Measurements from ENCODE around the gene VAPB.

The VAPB gene

GRCh38 chr20:58382096-58382495 is 6.9 kb upstream of the VAPB start:
- no peak overlapping the region for H3K4me3 ChIP-seq (ENCODE audit: low read depth, low read length)
- no peaks in the 10 kb centered on the region for H3K36me3 ChIP-seq (ENCODE audit: control insufficient read depth, insufficient read depth, low read length)
- no peaks in the 10 kb centered on the region for H3K9me3 ChIP-seq (ENCODE audit: control insufficient read depth, insufficient read depth, low read length)
- H3K27me3 ChIP-seq (ENCODE audit: control insufficient read depth, insufficient read depth, low read length), result no peaks in the 10 kb centered on the region
- no peaks in the 10 kb centered on the region for H3K4me1 ChIP-seq (ENCODE audit: control insufficient read depth, insufficient read depth, low read length)
- H3K9ac ChIP-seq (ENCODE audit: low read depth, low read length), result no peak overlapping the region

- H3K27me3 ChIP-seq (ENCODE audit: control insufficient read depth, insufficient read depth, low read length), result no peaks in the 10 kb centered on the region
- H3K4me1 ChIP-seq (ENCODE audit: control insufficient read depth, insufficient read depth, low read length), result peaks cover 2% of the 10 kb centered on the region
- no peak overlapping the region for H3K4me3 ChIP-seq (ENCODE audit: low read depth, low read length)
- no peaks in the 10 kb centered on the region for H3K36me3 ChIP-seq (ENCODE audit: control insufficient read depth, insufficient read depth, low read length)
- H3K9me3 ChIP-seq (ENCODE audit: control insufficient read depth, insufficient read depth, low read length), result no peaks in the 10 kb centered on the region
- no peak overlapping the region for H3K9ac ChIP-seq (ENCODE audit: low read depth, low read length)
These were observed 4.2 kb upstream of the VAPB start for GRCh38 chr20:58384821-58385220.

GRCh38 chr20:58388028-58388601 is 914 bp upstream of the VAPB start:
- H3K4me3 ChIP-seq (ENCODE audit: low read depth, low read length), result no peak overlapping the region
- H3K27me3 ChIP-seq (ENCODE audit: control insufficient read depth, insufficient read depth, low read length), result no peaks in the 10 kb centered on the region
- no peaks in the 10 kb centered on the region for H3K36me3 ChIP-seq (ENCODE audit: control insufficient read depth, insufficient read depth, low read length)
- peaks cover 16% of the 10 kb centered on the region for H3K4me1 ChIP-seq (ENCODE audit: control insufficient read depth, insufficient read depth, low read length)
- no peaks in the 10 kb centered on the region for H3K9me3 ChIP-seq (ENCODE audit: control insufficient read depth, insufficient read depth, low read length)
- no peak overlapping the region for H3K9ac ChIP-seq (ENCODE audit: low read depth, low read length)

GRCh38 chr20:58389324-58389967 is 417 bp downstream of the VAPB start:
- Histone ChIP-seq H3K4me3 (ENCODE audit: low read depth, low read length) (peak overlapping the region; percentile 78), H3K9me3 (ENCODE audit: control insufficient read depth, insufficient read depth, low read length) (no peaks in the 10 kb centered on the region), H3K27me3 (ENCODE audit: control insufficient read depth, insufficient read depth, low read length) (no peaks in the 10 kb centered on the region), H3K4me1 (ENCODE audit: control insufficient read depth, insufficient read depth, low read length) (peaks cover 16% of the 10 kb centered on the region), H3K9ac (ENCODE audit: low read depth, low read length) (peak overlapping the region; percentile 82), H3K36me3 (ENCODE audit: control insufficient read depth, insufficient read depth, low read length) (no peaks in the 10 kb centered on the region)

- H3K27me3 ChIP-seq (ENCODE audit: control insufficient read depth, insufficient read depth, low read length), result no peaks in the 10 kb centered on the region
- no peaks in the 10 kb centered on the region for H3K36me3 ChIP-seq (ENCODE audit: control insufficient read depth, insufficient read depth, low read length)
- H3K9ac ChIP-seq (ENCODE audit: low read depth, low read length), result peak overlapping the region; percentile 82
- no peaks in the 10 kb centered on the region for H3K9me3 ChIP-seq (ENCODE audit: control insufficient read depth, insufficient read depth, low read length)
- H3K4me1 ChIP-seq (ENCODE audit: control insufficient read depth, insufficient read depth, low read length), result peaks cover 16% of the 10 kb centered on the region
- H3K4me3 ChIP-seq (ENCODE audit: low read depth, low read length), result peak overlapping the region; percentile 78
These were observed 1.1 kb downstream of the VAPB start for GRCh38 chr20:58389968-58390658.

GRCh38 chr20:58390659-58391035 is 1.6 kb downstream of the VAPB start:
- Histone ChIP-seq H3K36me3 (ENCODE audit: control insufficient read depth, insufficient read depth, low read length) (no peaks in the 10 kb centered on the region), H3K27me3 (ENCODE audit: control insufficient read depth, insufficient read depth, low read length) (no peaks in the 10 kb centered on the region), H3K9me3 (ENCODE audit: control insufficient read depth, insufficient read depth, low read length) (no peaks in the 10 kb centered on the region), H3K4me3 (ENCODE audit: low read depth, low read length) (no peak overlapping the region), H3K4me1 (ENCODE audit: control insufficient read depth, insufficient read depth, low read length) (peaks cover 19% of the 10 kb centered on the region), H3K9ac (ENCODE audit: low read depth, low read length) (no peak overlapping the region)

- Histone ChIP-seq H3K4me1 (ENCODE audit: control insufficient read depth, insufficient read depth, low read length) (peaks cover 21% of the 10 kb centered on the region), H3K36me3 (ENCODE audit: control insufficient read depth, insufficient read depth, low read length) (no peaks in the 10 kb centered on the region), H3K9me3 (ENCODE audit: control insufficient read depth, insufficient read depth, low read length) (no peaks in the 10 kb centered on the region), H3K27me3 (ENCODE audit: control insufficient read depth, insufficient read depth, low read length) (no peaks in the 10 kb centered on the region), H3K9ac (ENCODE audit: low read depth, low read length) (no peak overlapping the region), H3K4me3 (ENCODE audit: low read depth, low read length) (no peak overlapping the region)
These were observed 3.3 kb downstream of the VAPB start for GRCh38 chr20:58392286-58392685.

- H3K4me1 ChIP-seq (ENCODE audit: control insufficient read depth, insufficient read depth, low read length), result peaks cover 21% of the 10 kb centered on the region
These were observed 4.3 kb downstream of the VAPB start for GRCh38 chr20:58393299-58393698.

GRCh38 chr20:58394801-58395200 is 5.8 kb downstream of the VAPB start:
- Histone ChIP-seq H3K4me1 (ENCODE audit: control insufficient read depth, insufficient read depth, low read length) (peaks cover 23% of the 10 kb centered on the region), H3K27me3 (ENCODE audit: control insufficient read depth, insufficient read depth, low read length) (no peaks in the 10 kb centered on the region), H3K36me3 (ENCODE audit: control insufficient read depth, insufficient read depth, low read length) (no peaks in the 10 kb centered on the region), H3K9ac (ENCODE audit: low read depth, low read length) (no peak overlapping the region), H3K9me3 (ENCODE audit: control insufficient read depth, insufficient read depth, low read length) (no peaks in the 10 kb centered on the region), H3K4me3 (ENCODE audit: low read depth, low read length) (no peak overlapping the region)

More at GRCh38 chr20:58393299-58393698, 4.3 kb downstream of the VAPB start:
- H3K27me3 ChIP-seq (ENCODE audit: control insufficient read depth, insufficient read depth, low read length), result no peaks in the 10 kb centered on the region
- H3K9me3 ChIP-seq (ENCODE audit: control insufficient read depth, insufficient read depth, low read length), result no peaks in the 10 kb centered on the region
- no peaks in the 10 kb centered on the region for H3K36me3 ChIP-seq (ENCODE audit: control insufficient read depth, insufficient read depth, low read length)
- no peak overlapping the region for H3K4me3 ChIP-seq (ENCODE audit: low read depth, low read length)
- no peak overlapping the region for H3K9ac ChIP-seq (ENCODE audit: low read depth, low read length)

- no peak overlapping the region for H3K9ac ChIP-seq (ENCODE audit: low read depth, low read length)
- no peak overlapping the region for H3K4me3 ChIP-seq (ENCODE audit: low read depth, low read length)
- peaks cover 22% of the 10 kb centered on the region for H3K4me1 ChIP-seq (ENCODE audit: control insufficient read depth, insufficient read depth, low read length)
- H3K27me3 ChIP-seq (ENCODE audit: control insufficient read depth, insufficient read depth, low read length), result no peaks in the 10 kb centered on the region
- no peaks in the 10 kb centered on the region for H3K9me3 ChIP-seq (ENCODE audit: control insufficient read depth, insufficient read depth, low read length)
- no peaks in the 10 kb centered on the region for H3K36me3 ChIP-seq (ENCODE audit: control insufficient read depth, insufficient read depth, low read length)
These were observed 6.6 kb downstream of the VAPB start for GRCh38 chr20:58395604-58396003.

GRCh38 chr20:58397429-58397828 is 8.4 kb downstream of the VAPB start:
- Histone ChIP-seq H3K9me3 (ENCODE audit: control insufficient read depth, insufficient read depth, low read length) (no peaks in the 10 kb centered on the region), H3K9ac (ENCODE audit: low read depth, low read length) (no peak overlapping the region), H3K27me3 (ENCODE audit: control insufficient read depth, insufficient read depth, low read length) (no peaks in the 10 kb centered on the region), H3K36me3 (ENCODE audit: control insufficient read depth, insufficient read depth, low read length) (no peaks in the 10 kb centered on the region), H3K4me1 (ENCODE audit: control insufficient read depth, insufficient read depth, low read length) (peaks cover 15% of the 10 kb centered on the region), H3K4me3 (ENCODE audit: low read depth, low read length) (no peak overlapping the region)

GRCh38 chr20:58398254-58398653 is 9.2 kb downstream of the VAPB start:
- Histone ChIP-seq H3K4me1 (ENCODE audit: control insufficient read depth, insufficient read depth, low read length) (peaks cover 15% of the 10 kb centered on the region), H3K9me3 (ENCODE audit: control insufficient read depth, insufficient read depth, low read length) (no peaks in the 10 kb centered on the region), H3K27me3 (ENCODE audit: control insufficient read depth, insufficient read depth, low read length) (no peaks in the 10 kb centered on the region), H3K9ac (ENCODE audit: low read depth, low read length) (no peak overlapping the region), H3K4me3 (ENCODE audit: low read depth, low read length) (no peak overlapping the region), H3K36me3 (ENCODE audit: control insufficient read depth, insufficient read depth, low read length) (no peaks in the 10 kb centered on the region)
